Measurements from ENCODE around the gene DENND1A. TPM values are rescaled to one million over a fixed set of nuclear protein-coding genes. Genes with fewer than 3 reads are reported as not detected.

Gene DENND1A
- total and polyA plus RNA-seq, 2 of the 13 experiments (the other 11 are each of a cell fraction or from before 2014, with no cell fraction given): 14.8 to 30.1 TPM

DNA sequence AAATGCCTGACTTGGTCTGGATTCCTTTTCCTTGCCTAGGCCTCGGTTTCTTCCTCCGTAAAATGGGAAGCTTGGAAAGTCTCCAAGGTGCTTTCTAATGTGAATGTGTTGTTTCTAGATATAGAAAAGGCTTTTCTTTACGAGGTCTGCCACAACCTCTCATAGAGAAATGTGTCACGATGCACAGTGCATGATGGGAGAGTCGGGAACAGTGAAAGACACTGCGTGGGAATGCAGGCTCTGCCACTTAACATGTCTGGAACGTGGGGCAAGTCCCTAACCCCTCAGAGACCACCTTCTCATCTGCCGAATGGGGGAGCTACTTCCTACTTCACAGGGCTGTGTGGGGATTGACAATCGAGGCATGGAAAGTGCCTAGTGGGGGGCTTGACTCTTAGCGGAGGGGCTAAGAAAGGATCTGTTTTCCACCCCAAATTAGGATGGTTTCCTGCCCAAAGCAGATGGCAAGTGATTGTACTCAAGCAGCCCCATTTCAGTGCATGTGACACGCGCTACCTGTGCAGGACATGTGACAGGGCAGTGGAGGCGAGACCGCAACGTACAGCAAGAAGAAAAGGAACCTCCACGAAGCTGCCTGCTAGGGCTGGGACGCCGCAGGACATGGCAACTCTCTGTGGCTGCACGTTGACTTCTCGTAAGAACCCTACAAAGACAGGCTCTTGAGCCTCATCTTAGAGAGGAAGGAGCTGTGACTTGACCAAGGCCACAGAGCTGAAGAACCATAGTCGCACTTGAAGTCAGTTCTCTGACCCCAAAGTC is 458.7 kb downstream of the DENND1A start:
- intact Hi-C loops (cut with micrococcal nuclease; ENCODE audit: unreplicated experiment) (no loop called here), in situ Hi-C loops (cut with HindIII; ENCODE audit: extremely low pct_ligation_motif_present, low pct_unique_long_range_greater_than_20kb) (no loop called here)
- Histone ChIP-seq H3K4me1 (ENCODE audit: insufficient read depth, low read length) (peaks cover 57% of the 10 kb centered on the region), H3K9ac (ENCODE audit: insufficient read depth, low read depth, low read length) (peak overlapping the region; percentile 62), H3K9me3 (ENCODE audit: low read length) (no peaks in the 10 kb centered on the region), H3K4me2 (ENCODE audit: low read depth, low read length) (0 out of 2 replicates have a peak overlapping the region, but pooled peaks have one; percentile 25), H3K27ac (ENCODE audit: extremely low read length, insufficient read depth, low read length) (peak overlapping the region; percentile 90), H3K27me3 (ENCODE audit: control insufficient read depth in 1 of 2, insufficient read depth in 2 of 2, low read length in 2 of 2) (no peaks in the 10 kb centered on the region), H2AFZ (ENCODE audit: low read length) (no peak overlapping the region), H3K79me2 (ENCODE audit: insufficient read depth, low read length) (no peaks in the 10 kb centered on the region), H3K4me3 (replicated peaks in 1 of 3; ENCODE audit: insufficient read depth in 1 of 3, low read depth in 2 of 3, low read length in 3 of 3) (no peak overlapping the region), H3K36me3 (replicated peaks in 1 of 2; ENCODE audit: control insufficient read depth in 1 of 2, insufficient read depth in 2 of 2, low read length in 2 of 2) (no peaks in the 10 kb centered on the region; a peak in 2 of 5 replicates), H4K20me1 (ENCODE audit: insufficient read depth, low read length) (no peaks in the 10 kb centered on the region)
- ChIA-PET POLR2A (interaction anchor here (1.1 to 2.3 kb wide), 4 partner anchors 9 to 570 kb away, joined by 3 to 10 read pairs (median 6); no protein-coding TSS in a partner anchor), CTCF (ENCODE audit: low intra/inter-chr PET ratio, low total read pairs) (no interaction called here)
- WGBS (ENCODE audit: low lambda C conversion rate): 98% methylated on average over 21 of the region's 21 CpGs
- ATAC-seq (no peak), DNase-seq (ENCODE audit: low spot score) (no peak), FAIRE-seq (no peak)
- TF ChIP-seq ZNF496 (CRISPR knock-in tag; IDR thresholded peaks at IDR 0.05; ENCODE audit: insufficient replicate concordance): no peak
- TF ChIP-seq, protein P1, sequence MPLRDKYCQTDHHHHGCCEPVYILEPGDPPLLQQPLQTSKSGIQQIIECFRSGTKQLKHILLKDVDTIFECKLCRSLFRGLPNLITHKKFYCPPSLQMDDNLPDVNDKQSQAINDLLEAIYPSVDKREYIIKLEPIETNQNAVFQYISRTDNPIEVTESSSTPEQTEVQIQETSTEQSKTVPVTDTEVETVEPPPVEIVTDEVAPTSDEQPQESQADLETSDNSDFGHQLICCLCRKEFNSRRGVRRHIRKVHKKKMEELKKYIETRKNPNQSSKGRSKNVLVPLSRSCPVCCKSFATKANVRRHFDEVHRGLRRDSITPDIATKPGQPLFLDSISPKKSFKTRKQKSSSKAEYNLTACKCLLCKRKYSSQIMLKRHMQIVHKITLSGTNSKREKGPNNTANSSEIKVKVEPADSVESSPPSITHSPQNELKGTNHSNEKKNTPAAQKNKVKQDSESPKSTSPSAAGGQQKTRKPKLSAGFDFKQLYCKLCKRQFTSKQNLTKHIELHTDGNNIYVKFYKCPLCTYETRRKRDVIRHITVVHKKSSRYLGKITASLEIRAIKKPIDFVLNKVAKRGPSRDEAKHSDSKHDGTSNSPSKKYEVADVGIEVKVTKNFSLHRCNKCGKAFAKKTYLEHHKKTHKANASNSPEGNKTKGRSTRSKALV (CRISPR knock-in tag; IDR thresholded peaks at IDR 0.05): no peak
- TF ChIP-seq ZKSCAN1 (IDR thresholded peaks at IDR 0.05; ENCODE audit: low read length): no peak
- TF ChIP-seq ZNF143 (CRISPR knock-in tag; IDR thresholded peaks at IDR 0.05): no peak
- TF ChIP-seq ETV5 (CRISPR knock-in tag; IDR thresholded peaks at IDR 0.05; ENCODE audit: borderline replicate concordance): no peak
- peak; percentile 26 for TF ChIP-seq ZNF687 (CRISPR knock-in tag; IDR thresholded peaks at IDR 0.05)
- TF ChIP-seq ZNF629 (CRISPR knock-in tag; conservative IDR thresholded peaks at IDR 0.05): peak; percentile 87
- TF ChIP-seq XBP1 (CRISPR knock-in tag; IDR thresholded peaks at IDR 0.05): no peak
- no peak for TF ChIP-seq THYN1 (CRISPR knock-in tag; IDR thresholded peaks at IDR 0.05; ENCODE audit: borderline replicate concordance, low read depth)
- TF ChIP-seq STAT5B (CRISPR knock-in tag; IDR thresholded peaks at IDR 0.05): no peak
- BruUV-seq (replicated peaks): no TSS peak
